Aorta (tissue), 5 donors: ENCODE data around the gene ZNF423. TPM values are rescaled to one million over a fixed set of nuclear protein-coding genes. Genes with fewer than 3 reads are reported as not detected.

Source experiments
- ATAC-seq: fragments of 200-7000 bp; cut with Tn5 transposase; one replicate; pipeline ENCODE4 v1.9.1; 2022; ENCODE audit warnings: moderate library complexity; ENCODE audit not compliant: low FRiP score
- DNase-seq, 2 donors: peaks; one replicate each; pipeline ENCODE4 v3.0.0-alpha.2; 2020
- H3K27ac ChIP-seq, 2 donors: one replicate each; pipeline ENCODE4 v1.5.1; 2013; ENCODE audit warnings: low read length in 2 of 2, mild to moderate bottlenecking in 2 of 2, moderate library complexity in 2 of 2, control low read depth in 1 of 2, inconsistent platforms in 1 of 2, low read depth in 1 of 2
- H3K27me3 ChIP-seq, 2 donors: one replicate each; pipeline ENCODE4 v1.6.1; 2013; ENCODE audit warnings: control low read depth in 1 of 2, low read length in 1 of 2, mild to moderate bottlenecking in 1 of 2, moderate library complexity in 1 of 2; ENCODE audit not compliant: insufficient read depth in 2 of 2, control insufficient read depth in 1 of 2
- H3K36me3 ChIP-seq, 2 donors: one replicate each; pipeline ENCODE4 v1.6.1; 2013; ENCODE audit warnings: control low read depth in 1 of 2, low read length in 1 of 2, mild to moderate bottlenecking in 1 of 2; ENCODE audit not compliant: insufficient read depth in 2 of 2, control insufficient read depth in 1 of 2
- H3K4me1 ChIP-seq, 2 donors: one replicate each; pipeline ENCODE4 v1.6.1; 2013; ENCODE audit warnings: low read length in 2 of 2, control low read depth in 1 of 2, mild to moderate bottlenecking in 1 of 2, moderate library complexity in 1 of 2; ENCODE audit not compliant: insufficient read depth in 2 of 2, control insufficient read depth in 1 of 2
- H3K4me3 ChIP-seq, 2 donors: one replicate each; pipeline ENCODE4 v1.5.1; 2013; ENCODE audit warnings: low read length in 2 of 2, control low read depth in 1 of 2, mild to moderate bottlenecking in 1 of 2
- H3K9me3 ChIP-seq: one replicate; pipeline ENCODE4 v1.6.1; 2013; ENCODE audit warnings: mild to moderate bottlenecking, low read length; ENCODE audit not compliant: control insufficient read depth
- WGBS, 2 donors: extraction: QIAGEN DNeasy Blood & Tissue Kit; methylation state at CpG; one replicate each; pipeline ENCODE4 v1.1.7; 2013; 5-methylcytosine and 5-hydroxymethylcytosine counted together
- intact Hi-C, 2 donors: fragments of 100-400 bp; cut with DNase I; formaldehyde crosslinking; loops; one replicate each; pipeline versions ENCODE4 v1.14.2 to v1.15.0; 2022
- polyA plus RNA-seq, 2 donors: library from polyadenylated mRNA; stranded (reverse); fragments of 200-250 nt; gene quantifications; one replicate each; pipeline ENCODE4 v1.2.3, GENCODE V29; 2013
- total RNA-seq, 2 donors: library from RNA; stranded (reverse); fragmentation: NEBNext Ultra II Directional; extraction: Animal tissue kit (Norgen Biotek cat#: 25700); gene quantifications; one replicate each; pipeline ENCODE4 v1.2.1, GENCODE V29; 2021
- donor health status: healthy with polysubstance abuse.
- donor health status: Bipolar disorder and iron deficiency.
- donor health status: DM: no; HTN: no; CAD: no.
- donor health status: DM: no; HTN: no; CAD: no.
- donor health status: DM: yes; HTN: yes; CAD: no.

ZNF423 gene
- total and polyA plus RNA-seq, 4 donors, result 3.1 to 43.1 (median 10.0) TPM

DNA sequence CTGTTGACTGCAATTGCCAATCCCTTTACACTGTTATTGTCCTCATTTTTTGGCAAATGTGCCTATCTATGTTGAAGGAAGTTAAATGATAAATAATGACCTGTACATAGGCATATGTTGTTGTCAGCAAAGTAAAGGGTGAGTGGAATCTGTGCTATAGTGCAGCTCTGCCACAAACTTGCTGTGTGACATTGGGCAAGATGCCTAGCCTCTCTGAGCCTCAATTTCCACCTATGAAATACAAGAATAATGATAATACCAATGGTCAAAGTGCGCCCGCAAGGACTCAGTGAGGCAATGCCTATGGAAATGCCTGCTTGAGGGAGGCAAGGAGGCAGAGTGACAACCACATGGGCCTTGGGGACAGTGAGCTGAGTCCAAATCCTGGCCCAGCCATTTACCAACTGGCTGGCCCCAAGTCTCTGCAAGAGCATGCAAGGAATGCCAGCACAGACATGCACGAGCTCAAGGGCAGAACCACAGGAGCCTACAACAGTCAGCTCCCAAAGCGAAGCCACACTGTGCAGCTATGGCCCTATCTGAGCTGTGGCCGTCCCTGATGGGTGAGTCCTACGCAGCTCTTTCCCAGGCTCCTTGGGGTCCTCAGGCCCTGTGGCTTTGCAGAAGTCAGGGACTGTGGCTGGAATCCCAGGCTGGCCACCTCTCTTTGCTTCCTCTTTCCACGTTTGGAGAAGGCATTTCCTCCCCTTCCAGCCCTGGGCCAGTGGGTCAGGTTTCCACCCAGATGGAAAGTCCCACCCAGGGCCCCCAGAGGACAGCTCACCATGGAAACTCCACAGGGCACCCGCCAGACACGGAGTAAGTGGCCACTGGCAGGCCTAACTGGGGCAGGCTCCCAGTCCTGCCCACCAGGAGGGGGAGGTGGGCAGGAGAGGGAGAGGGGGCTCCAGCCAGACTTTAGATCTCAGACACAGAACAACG, 82.1 kb downstream of the ZNF423 start:
- Histone ChIP-seq H3K4me3 (no peak overlapping the region), H3K27ac (no peak overlapping the region), H3K9me3 (no peaks in the 10 kb centered on the region), H3K4me1 (no peaks in the 10 kb centered on the region), H3K36me3 (no peaks in the 10 kb centered on the region), H3K27me3 (no peaks in the 10 kb centered on the region)
- WGBS, 2 donors, result 56 to 59% methylated on average over 10 of the region's 10 CpGs
- DNase-seq, result no peak
- intact Hi-C loops, result no loop called here
- ATAC-seq, result no peak

DNA sequence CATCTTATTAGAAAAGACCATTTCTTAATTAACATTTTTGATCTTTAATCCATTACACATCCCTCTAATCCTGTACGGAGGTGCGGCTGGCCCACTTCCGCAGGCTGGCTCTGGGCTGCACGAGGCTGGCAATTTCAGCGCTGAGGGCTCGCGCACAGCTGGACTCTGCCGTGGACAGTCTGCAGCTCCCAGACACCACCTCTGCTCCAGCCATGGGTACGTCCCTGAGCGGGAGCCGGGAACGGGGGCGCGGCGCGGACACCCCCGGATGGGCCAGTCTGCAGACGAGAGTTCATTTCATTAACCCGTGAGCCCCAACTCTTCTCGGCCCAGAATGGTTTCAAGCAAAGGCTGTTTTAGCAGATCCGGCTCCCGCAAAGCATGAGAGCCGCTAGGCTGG, 87.9 kb downstream of the ZNF423 start:
- DNase-seq, result no peak
- 94% methylated on average over 23 of the region's 23 CpGs for WGBS, 2 donors
- no peak overlapping the region for H3K4me3 ChIP-seq

DNA sequence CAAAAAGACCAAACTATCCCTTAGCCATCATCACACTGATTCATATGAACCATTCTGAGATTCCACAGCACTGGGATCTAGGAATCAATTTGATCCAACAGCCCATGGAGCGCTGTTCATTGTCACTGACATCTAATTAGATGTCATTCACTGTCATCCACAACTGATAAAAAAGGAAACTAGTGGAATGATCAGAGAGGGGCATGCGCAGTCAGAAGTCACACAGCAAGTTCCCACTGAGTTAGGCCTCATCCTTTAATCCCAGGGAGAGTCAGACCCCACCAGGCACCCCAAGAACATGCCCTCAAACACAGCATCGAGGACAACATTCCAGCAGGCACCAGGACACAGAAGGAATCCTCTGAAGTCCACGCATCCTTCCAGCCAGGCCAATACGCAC, 88.5 kb downstream of the ZNF423 start:
- H3K36me3 ChIP-seq, result no peaks in the 10 kb centered on the region
- H3K27ac ChIP-seq, result no peak overlapping the region
- ATAC-seq, result no peak
- DNase-seq, result no peak
- no peaks in the 10 kb centered on the region for H3K27me3 ChIP-seq
- no peaks in the 10 kb centered on the region for H3K4me1 ChIP-seq
- no peak overlapping the region for H3K4me3 ChIP-seq
- intact Hi-C loops, result no loop called here
- WGBS, 2 donors, result 95 to 96% methylated on average over 5 of the region's 5 CpGs
- no peaks in the 10 kb centered on the region for H3K9me3 ChIP-seq

More for the DNA sequence above, 87.9 kb downstream of the ZNF423 start:
- no peak for ATAC-seq
- H3K27ac ChIP-seq, result no peak overlapping the region
- no peaks in the 10 kb centered on the region for H3K9me3 ChIP-seq
- intact Hi-C loops, result no loop called here
- no peaks in the 10 kb centered on the region for H3K36me3 ChIP-seq
- no peaks in the 10 kb centered on the region for H3K27me3 ChIP-seq
- no peaks in the 10 kb centered on the region for H3K4me1 ChIP-seq

DNA sequence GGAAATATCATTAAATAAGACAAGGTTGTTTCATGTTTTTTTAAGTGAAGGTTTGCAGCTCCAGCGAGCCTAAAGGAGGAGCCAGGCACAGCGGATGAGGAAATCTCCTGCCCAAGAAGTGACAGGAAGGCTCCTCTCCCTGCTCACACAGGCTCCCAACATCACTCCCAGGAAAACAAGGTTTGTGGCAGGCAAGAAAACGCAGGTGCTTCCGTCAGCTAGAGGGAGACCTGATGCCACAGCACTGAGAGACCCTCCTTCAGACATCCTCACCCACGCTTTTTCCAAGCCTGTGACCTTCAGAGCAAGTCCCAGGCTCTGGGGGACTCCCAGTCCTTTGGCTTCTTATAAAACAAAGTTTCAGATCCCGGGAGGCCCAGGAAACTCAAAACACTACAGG, 89.7 kb downstream of the ZNF423 start:
- H3K27ac ChIP-seq, result no peak overlapping the region
- no peaks in the 10 kb centered on the region for H3K4me1 ChIP-seq
- no peak for DNase-seq
- whole genome bisulfite sequencing, 2 donors, result 80 to 85% methylated on average over 6 of the region's 6 CpGs
- no peaks in the 10 kb centered on the region for H3K9me3 ChIP-seq
- intact Hi-C loops, result no loop called here
- ATAC-seq, result no peak
- H3K36me3 ChIP-seq, result no peaks in the 10 kb centered on the region
- no peak overlapping the region for H3K4me3 ChIP-seq
- no peaks in the 10 kb centered on the region for H3K27me3 ChIP-seq

DNA sequence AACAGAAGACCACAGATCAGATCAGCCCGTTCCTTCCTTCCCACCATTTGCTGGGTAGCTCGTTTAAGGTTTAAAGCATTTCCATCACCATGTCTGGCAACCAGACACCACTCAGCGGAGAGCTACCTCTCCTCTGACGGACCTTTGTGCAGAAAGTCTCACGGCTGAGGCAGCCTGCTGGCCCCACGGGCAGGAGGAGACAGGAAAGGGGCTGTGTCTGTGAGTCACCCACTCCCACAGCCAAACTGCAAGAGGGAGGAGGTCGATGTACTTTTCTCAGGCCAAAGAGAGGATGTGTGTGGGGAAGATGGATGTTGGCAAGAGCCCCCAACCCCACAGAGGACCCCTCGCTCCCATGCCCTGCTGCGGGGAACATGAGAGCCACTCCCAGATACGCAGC, 92.1 kb downstream of the ZNF423 start:
- no peak overlapping the region for H3K27ac ChIP-seq
- no peaks in the 10 kb centered on the region for H3K4me1 ChIP-seq
- DNase-seq (no peak), ATAC-seq (no peak)
- no peaks in the 10 kb centered on the region for H3K27me3 ChIP-seq
- H3K9me3 ChIP-seq, result no peaks in the 10 kb centered on the region
- intact Hi-C loops, result no loop called here
- no peak overlapping the region for H3K4me3 ChIP-seq
- WGBS, 2 donors, result 85% methylated on average over 10 of the region's 10 CpGs
- H3K36me3 ChIP-seq, result no peaks in the 10 kb centered on the region

DNA sequence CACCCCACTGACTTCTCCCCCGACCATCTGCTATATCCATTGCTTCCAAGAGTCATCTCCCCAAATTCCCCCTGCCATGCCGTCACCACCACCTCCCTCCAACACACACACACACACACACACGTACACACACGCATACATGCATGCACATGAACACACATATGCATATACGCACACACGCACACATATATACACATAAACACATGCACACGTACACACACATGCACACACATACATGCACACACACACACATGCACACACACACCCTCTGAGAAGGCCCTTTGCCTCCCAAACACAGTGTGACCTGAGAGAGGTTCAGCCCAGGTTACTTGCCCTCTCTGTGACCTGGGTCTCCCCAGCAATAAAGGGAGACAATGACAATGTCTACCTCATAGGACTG, 95.1 kb downstream of the ZNF423 start:
- 96 to 97% methylated on average over 7 of the region's 7 CpGs for WGBS, 2 donors
- ATAC-seq (no peak), DNase-seq (no peak)
- Histone ChIP-seq H3K4me1 (no peaks in the 10 kb centered on the region), H3K4me3 (no peak overlapping the region), H3K27me3 (no peaks in the 10 kb centered on the region), H3K36me3 (no peaks in the 10 kb centered on the region), H3K9me3 (no peaks in the 10 kb centered on the region), H3K27ac (no peak overlapping the region)
- intact Hi-C loops, result no loop called here

DNA sequence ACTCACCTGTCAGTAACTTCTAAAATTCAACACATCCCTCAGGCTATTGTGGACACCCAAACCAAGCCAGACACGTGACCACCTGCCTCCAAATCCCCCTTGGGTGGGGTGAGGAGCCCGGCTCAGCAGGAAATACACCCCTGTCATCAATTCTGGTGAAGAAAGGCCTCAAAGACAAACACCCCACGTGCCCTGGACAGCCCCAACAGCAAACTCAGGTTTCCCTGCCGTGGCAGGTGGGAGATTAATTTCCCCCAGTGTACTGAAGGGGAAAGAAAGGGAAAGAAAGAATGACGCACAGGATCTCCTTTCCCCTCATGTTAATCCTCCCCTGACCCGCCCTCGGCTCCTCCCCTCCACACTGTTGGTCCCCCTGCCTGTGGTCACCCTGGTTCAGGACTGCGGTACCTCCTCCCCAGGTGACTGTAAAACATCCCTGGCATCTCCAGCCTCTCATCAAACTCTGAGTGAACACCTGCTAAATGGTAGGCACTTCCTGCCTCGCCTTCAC, 98.3 kb downstream of the ZNF423 start:
- no peaks in the 10 kb centered on the region for H3K9me3 ChIP-seq
- ATAC-seq, result no peak
- no peaks in the 10 kb centered on the region for H3K27me3 ChIP-seq
- WGBS, 2 donors, result 95 to 96% methylated on average over 9 of the region's 9 CpGs
- no peaks in the 10 kb centered on the region for H3K36me3 ChIP-seq
- H3K4me1 ChIP-seq, result no peaks in the 10 kb centered on the region
- no peak overlapping the region for H3K27ac ChIP-seq
- H3K4me3 ChIP-seq, result no peak overlapping the region
- intact Hi-C loops, result loop anchor here in 1 of 2 donors (10.0 kb wide), 1 partner anchor 153 kb away; no protein-coding TSS in a partner anchor
- no peak for DNase-seq

DNA sequence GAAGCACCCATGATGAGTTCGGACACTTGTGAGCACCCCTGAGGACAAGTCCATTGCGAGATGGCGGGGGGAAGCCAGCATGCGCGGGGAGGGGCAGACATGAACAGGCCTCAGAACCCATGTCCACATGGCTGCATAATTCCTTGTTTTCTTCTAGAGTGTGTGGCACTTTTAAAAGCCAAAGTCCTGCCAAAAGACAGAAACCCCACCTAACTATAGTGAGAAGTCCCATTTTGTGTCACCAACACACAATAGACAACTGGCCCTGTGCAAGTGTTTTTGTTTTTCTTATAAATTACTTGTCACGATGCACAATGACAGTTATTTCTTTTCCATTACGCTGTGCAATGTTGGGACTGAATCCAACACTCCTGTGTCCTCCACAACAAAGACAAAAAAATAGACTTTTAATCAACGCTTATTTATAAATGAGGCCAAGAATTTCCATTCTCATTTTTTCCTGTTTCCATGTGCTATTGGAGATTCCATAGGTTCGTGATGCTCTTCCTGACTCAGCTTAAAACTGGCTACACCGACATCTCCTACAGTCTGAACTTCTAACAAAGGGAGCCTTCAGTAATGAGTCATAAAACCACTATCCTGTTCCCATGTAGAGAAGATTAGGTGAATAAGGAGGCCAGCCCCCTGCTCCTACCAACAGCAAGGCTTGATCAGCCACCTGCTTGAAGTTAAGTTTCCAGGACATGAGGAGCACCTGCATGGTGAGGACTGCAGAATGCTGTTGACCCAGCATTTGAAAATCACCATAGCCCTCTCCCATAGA, 98.9 kb downstream of the ZNF423 start:
- no peak for ATAC-seq

More for the DNA sequence above, 98.9 kb downstream of the ZNF423 start:
- no peaks in the 10 kb centered on the region for H3K36me3 ChIP-seq
- H3K27me3 ChIP-seq, result no peaks in the 10 kb centered on the region
- H3K4me1 ChIP-seq, result no peaks in the 10 kb centered on the region
- DNase-seq, result no peak
- 94 to 98% methylated on average over 10 of the region's 10 CpGs for WGBS, 2 donors
- no peak overlapping the region for H3K4me3 ChIP-seq
- H3K9me3 ChIP-seq, result no peaks in the 10 kb centered on the region
- H3K27ac ChIP-seq, result no peak overlapping the region
- intact Hi-C loops, result loop anchor here in 1 of 2 donors (10.0 kb wide), 1 partner anchor 152 kb away; no protein-coding TSS in a partner anchor
